GM19395 (cell line): ENCODE results near the gene FAAP20.

Experiments used
- ATAC-seq: cut with Tn5 transposase; IDR thresholded peaks from one replicate; pipeline ENCODE4 v1.9.1; 2021; ENCODE audit warnings: mild to moderate bottlenecking, moderate library complexity; ENCODE audit not compliant: unreplicated experiment

The FAAP20 gene

DNA sequence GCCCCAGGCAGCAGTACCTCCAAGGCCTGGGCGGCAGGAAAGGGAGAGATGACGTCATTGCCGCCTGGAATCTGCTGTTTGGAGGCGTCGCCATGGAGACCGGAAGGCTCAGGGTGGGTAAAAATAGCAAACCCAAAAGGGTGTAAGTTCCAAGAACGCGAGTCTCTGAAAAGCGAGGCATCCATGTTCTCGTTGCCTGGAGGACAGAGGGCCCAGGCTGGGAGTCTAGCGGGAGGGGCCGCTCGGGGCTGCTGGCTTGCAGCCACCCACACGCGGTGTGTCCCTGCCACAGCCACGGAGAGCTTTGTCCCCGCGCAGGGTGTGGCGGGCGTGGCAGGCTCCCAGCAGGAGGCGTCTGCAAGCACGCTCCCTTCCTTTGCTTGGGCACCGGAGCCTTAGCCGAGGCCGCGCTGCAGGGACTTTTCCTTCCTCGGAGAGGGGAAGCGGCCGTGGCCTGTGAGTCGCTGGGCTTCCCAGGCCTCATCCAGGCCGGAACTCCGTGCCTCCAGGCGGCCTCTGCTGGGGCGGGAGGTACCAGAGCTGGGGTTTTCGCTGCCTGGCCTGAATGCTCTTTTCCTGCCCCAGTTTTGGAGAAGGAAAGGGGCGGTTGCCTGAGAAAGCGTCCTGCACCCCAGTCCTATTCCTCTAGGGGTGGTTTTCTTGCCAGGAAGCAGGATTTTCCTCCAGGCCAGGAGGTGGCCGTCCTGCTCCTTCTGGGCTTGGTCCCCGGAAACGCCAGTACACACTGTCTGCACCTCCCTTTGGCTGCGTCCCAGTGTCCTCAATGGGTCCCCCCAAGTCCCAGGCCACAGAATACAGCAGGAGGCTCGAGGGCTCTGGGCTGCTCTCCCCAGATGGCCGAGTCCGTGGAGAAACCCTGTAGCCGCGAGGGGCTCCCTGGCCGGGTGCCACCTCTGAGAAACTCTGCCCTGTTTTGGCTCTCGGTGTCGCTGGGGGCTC is 18.2 kb upstream of the FAAP20 start:
- ATAC-seq: no peak

- ATAC-seq: no peak
These were observed 17.6 kb upstream of the FAAP20 start for GRCh38 chr1:2212274-2212531.

GRCh38 chr1:2210786-2211185 is 16.2 kb upstream of the FAAP20 start:
- no peak for ATAC-seq

- ATAC-seq: no peak
These were observed 15.6 kb upstream of the FAAP20 start for GRCh38 chr1:2210084-2210653.

- ATAC-seq: no peak
These were observed 15.0 kb upstream of the FAAP20 start for GRCh38 chr1:2209400-2210083.

- ATAC-seq: no peak
These were observed 14.0 kb upstream of the FAAP20 start for GRCh38 chr1:2208309-2209239.

DNA sequence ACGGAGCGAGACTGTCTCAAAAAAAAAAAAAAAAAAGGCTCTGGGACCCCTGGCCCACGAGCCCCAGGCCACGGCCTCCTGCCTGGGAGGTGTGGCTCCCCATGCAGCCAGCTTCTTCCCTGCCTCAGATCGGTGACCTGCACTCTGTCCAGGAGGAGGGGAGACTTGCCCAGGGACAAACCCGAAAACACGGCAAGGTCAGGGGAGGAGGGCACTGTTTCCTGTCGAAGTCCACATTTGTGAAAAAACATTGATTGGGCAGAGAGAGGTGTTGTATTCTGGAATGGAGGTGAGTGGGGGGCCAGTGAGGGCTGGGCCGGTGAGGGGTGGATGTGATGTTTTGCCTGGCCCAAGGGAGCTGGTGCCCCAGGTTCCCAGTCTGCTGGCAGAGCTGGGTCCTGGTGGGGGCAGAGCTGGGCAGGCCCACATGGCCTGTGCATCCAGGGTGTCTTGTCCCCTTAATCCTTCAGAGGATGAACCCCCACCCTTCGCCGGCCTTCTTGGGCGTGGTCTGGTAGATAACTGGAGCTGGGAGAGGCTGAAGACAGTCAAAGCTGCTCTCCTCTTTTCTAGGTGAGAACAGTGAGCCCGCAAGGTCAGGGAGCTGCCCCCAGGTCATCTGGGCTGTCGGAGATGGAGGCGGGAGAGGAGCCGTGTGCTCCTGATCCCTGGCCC is 12.4 kb upstream of the FAAP20 start:
- ATAC-seq: no peak

DNA sequence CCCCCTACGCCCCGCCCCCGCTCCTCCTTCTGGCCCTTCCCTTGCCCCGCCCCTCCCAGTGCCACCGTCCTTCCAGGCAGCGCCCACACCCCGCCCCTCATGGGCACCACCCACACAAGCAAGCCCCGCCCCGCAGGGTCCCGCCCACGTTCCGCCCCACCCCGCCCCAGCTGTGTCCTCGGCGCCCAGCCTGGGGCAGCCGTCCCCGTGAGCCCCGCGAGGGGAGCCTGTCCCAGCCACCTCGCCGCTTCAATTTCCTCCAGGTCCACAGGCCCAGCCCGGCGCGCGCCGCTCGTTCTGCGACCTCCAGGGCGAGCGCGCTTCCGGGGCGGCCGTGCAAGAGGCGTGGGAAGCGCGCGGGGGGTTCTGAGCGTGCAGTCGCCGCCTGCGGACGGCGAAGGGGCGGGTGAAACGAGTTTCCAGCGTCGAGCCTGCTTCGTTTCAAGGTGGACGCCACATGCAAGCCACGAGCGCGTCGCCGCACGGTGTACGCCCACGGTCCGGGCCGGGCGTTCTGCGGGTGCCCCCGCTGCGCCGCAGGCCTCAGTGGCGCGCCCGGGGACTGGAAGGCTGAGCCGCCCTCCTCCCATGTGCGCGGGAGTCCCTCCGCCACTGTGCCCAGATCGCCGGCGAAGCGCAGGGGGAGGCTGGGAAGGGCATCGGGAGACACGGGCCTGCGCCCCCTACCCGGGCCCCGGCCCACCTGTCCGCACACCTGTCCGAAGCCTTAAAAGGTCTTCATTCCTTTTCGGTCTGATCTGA is 10.8 kb upstream of the FAAP20 start:
- ATAC-seq: peak; percentile 49

GRCh38 chr1:2204415-2205190 is 10.0 kb upstream of the FAAP20 start:
- ATAC-seq: no peak

DNA sequence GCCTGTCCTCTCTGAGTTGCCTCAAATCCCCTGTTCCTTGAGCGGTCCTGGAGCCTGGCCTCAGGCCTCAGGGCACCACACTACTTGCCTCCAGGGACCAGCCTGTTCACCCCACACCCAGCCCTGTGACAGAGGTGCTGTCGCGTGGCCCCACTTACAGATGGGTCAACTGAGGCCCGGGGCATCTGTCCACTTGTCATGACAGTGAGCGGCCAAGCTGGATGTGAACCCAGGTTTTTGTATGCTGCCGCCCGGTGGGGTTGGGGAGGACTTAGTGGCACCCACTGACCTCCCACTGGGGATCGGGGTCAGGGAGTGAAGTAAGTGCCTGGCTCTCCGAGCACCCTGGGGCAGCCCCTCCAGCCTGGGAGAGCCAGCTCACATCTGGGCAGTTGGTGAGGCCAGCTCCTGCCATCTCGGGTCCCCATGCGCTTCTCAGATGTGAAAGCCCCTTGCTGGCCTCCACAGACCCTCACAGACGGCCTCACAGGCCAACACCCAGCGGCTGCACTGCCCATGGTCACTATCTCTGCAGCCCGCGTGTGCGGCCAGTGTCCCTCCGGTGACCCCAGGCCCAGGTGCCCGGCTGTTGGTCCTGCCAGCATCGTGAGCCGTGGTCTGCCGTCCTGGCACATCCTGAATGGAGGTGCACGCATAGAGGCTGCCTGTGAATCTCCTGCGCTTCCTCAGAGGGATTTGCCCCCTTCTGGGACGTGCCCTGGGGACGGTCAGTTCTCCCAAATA is 9.3 kb upstream of the FAAP20 start:
- no peak for ATAC-seq

DNA sequence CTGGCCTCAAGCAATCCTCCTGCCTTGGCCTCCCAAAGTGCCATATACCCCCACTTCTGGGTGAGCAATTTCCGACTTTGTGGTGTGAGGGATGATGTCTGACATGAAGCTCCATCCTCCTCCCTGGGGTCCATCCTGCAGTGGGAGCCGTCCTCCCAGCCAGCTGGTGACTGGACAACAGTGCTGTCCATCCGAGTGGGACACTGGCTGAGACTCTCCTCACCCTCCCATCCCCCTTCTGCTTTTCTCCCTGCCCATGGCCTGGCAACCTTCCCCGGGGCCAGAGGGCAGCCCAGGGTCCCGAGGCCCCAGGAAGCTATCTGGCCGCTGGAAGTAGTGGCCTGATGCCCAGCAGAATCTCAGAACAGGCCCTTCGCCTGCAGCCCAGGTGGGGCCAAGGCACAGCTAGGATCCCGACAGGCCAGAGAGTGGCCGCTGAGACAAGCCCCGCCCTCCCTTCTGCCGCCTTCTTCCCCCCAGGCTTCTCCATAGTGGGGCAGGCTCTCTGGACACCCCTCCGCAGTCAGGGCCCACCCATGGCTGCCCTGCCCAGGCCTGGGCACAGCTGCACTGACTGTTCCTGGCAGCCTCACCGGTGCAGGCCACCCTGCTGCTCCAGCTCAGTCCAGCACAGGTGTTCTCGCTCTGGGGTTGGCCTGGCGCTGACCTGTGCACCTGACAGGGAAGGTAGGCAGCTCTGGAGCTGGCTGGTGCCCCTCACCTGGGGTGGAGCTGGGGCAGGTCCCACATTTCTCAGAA is 8.4 kb upstream of the FAAP20 start:
- ATAC-seq: no peak

- ATAC-seq: no peak
These were observed 7.5 kb upstream of the FAAP20 start for GRCh38 chr1:2202008-2202575.

DNA sequence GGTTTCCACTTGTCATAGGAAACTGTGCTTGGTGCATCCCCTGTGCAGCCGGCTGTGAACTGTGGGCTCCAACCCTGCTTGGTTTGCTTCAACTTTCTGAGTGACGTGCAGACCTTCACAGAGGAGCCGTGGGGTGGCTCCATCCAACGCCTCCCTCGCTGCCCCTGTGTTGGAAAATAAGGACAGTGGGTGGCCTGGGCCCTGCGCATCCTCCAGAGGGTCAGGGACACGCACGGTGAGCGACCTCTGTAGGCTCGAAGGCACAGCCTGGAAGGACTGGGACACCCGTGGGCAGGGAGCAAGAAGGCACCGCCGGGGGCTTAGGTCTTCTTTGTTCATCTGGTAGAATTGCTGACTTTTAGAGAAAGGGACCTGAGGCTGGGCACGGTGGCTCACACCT is 6.5 kb upstream of the FAAP20 start:
- ATAC-seq: no peak

DNA sequence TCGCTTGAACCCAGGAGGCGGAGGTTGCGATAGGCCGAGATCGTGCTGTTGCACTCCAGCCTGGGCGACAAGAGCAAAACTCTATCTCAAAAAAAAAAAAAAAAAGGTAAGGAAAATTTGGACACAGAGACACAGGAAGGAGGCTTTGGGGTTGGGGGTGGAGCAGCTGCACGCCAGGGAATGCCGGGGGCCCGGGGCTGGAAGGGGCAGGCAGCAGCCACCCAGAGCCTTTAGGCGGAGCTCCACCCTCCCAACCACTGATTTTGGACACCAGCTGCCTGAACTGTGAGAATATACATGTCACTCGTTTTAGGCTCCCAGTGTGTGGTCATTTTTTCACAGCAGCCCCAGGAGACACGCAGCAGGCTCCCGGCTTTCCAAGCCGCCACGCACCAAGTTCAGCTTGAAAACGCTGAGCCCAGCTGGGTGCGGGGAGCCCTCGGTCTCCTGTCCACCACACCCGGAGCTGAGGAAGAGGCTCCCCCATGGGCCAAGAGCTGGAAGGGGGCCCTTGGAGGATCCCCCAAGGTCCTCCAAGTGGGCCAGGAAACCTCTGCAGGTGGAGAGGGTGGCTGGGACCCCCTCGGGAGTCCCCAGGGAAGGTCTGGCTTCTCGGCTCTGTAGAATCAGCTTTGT is 5.9 kb upstream of the FAAP20 start:
- ATAC-seq: no peak

- no peak for ATAC-seq
These were observed 4.7 kb upstream of the FAAP20 start for GRCh38 chr1:2199042-2199810.

- no peak for ATAC-seq
These were observed 4.0 kb upstream of the FAAP20 start for GRCh38 chr1:2198571-2198970.
